ENCODE results near the gene C1orf50.

The C1orf50 gene

DNA sequence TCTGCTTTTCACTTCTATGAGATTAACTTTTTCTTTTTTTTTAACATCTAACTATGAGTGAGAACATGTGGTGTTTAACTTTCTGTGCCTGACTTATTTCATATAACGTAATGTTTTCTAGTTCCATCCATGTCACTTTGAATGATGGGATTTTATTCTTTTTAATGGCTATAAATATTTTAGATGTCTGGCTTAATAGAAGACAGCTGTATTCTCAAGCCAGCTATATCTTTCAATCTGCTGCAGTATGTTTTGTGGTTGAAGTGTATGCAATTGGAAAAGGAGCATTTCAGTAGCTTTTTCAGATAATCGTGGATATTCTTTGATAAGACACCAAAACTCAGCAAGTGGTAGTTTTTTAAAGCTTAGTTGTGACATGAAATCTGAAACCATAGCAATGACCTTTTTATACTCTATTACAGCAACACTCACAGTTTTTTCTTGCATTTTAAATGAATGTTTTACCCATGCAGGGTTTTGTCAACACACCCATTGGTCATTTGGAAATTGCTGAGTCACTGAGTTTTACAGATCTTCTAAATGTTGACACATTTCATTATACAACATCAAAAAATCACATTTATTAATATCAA, 55.8 kb downstream of the C1orf50 start:
- TF ChIP-seq, protein P1, sequence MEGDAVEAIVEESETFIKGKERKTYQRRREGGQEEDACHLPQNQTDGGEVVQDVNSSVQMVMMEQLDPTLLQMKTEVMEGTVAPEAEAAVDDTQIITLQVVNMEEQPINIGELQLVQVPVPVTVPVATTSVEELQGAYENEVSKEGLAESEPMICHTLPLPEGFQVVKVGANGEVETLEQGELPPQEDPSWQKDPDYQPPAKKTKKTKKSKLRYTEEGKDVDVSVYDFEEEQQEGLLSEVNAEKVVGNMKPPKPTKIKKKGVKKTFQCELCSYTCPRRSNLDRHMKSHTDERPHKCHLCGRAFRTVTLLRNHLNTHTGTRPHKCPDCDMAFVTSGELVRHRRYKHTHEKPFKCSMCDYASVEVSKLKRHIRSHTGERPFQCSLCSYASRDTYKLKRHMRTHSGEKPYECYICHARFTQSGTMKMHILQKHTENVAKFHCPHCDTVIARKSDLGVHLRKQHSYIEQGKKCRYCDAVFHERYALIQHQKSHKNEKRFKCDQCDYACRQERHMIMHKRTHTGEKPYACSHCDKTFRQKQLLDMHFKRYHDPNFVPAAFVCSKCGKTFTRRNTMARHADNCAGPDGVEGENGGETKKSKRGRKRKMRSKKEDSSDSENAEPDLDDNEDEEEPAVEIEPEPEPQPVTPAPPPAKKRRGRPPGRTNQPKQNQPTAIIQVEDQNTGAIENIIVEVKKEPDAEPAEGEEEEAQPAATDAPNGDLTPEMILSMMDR (IDR thresholded peaks at IDR 0.05): no peak
- no peak for TF ChIP-seq ZFX (IDR thresholded peaks at IDR 0.05; ENCODE audit: borderline replicate concordance)
- H3K27ac ChIP-seq: no peak overlapping the region

DNA sequence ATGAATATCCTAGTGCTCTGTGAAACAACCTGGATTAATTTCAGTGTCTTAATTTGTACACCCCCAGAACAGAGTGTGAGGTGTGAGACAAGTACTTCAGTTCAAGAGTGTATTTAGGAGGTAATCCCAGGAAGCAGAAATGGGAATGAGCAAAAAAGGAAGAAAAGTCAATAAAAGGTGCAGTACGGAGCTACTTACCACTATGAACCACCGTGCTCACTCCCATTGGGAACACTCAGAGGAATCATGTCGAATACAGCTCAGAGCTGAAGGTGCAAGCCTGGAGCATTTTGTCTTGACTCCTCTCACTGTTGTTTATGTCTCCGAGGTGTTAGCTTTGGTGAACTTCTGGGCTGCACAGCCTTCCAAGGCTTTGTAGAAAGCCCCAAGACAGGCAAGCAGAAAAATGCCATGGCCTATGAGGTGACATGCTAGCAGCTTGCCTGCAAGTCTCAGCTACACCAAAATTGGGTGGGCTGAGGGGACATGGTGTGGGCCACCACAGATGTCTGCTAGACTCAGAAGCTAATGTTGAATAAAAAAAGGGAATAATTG, 57.5 kb downstream of the C1orf50 start:
- TF ChIP-seq, protein P1 (IDR thresholded peaks at IDR 0.05): no peak
- no peak for TF ChIP-seq ZFX (IDR thresholded peaks at IDR 0.05; ENCODE audit: borderline replicate concordance)
- H3K27ac ChIP-seq: no peak overlapping the region

DNA sequence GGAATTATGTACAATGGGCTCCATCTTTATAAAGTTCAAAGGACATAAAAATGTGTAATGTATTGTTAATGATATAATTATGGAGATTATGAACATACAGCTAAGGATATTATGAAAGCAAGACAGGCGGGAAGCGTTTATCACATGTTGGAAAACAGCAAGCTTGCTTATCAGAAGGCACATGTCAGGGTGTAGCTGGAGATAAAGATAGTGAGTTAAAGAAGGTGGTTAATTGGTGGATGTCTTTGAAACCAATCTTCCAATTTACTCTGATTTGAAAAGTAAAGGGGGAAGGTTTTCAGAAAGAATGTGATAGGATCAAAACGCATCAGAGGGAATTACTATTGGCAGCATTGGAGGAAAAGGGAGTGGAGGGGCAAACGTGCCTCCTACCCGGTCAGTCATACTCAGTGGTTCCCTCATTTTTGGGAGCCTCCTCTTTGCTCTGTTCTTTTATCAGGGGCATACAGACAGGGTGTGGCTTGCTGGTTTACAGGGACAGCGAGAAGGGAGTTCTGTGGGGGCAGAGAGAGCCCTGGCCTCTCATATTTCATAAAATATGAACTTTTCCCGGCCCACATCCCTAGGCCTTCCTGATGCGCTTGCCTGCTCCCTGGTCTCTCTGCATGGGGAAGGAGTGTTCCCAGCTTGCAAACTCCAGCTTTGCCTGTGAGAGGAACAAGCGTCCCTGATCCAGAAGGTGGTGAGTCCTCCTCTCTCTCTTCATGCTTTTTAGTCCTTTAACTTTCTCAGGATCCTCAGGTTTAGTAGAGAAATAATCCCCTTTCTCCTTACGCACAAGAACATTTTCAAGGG, 58.2 kb downstream of the C1orf50 start:
- H3K27ac ChIP-seq: no peak overlapping the region

More for the DNA sequence above, 58.2 kb downstream of the C1orf50 start:
- TF ChIP-seq, protein P1 (IDR thresholded peaks at IDR 0.05): no peak

Measured in 22Rv1 (cell line).